PC-3 (cell line): ENCODE results near the gene ALPK3. TPM values are rescaled to one million over a fixed set of nuclear protein-coding genes. Genes with fewer than 3 reads are reported as not detected.

Source experiments
- ATAC-seq: fragments of 200-7000 bp; cut with Tn5 transposase; 2 replicates; pipeline ENCODE4 v1.9.1; 2020; ENCODE audit warnings: mild to moderate bottlenecking, moderate library complexity
- BruUV-seq: library from RNA; stranded (reverse); fragments of 400-500 nt; replicated peaks from 2 replicates; lab custom pipeline; 2021; lab: Mats Ljungman, UMichigan
- CTCF ChIA-PET: fragments of 300-600 bp; sonication (Branson Sonifier 250); formaldehyde crosslinking; loops from one replicate; lab custom pipeline; 2022; ENCODE audit warnings: antibody characterized with exemption; lab: Charles Lee
- POLR2A ChIA-PET: fragments of 300-600 bp; sonication (Branson Sonifier 250); formaldehyde crosslinking; loops from one replicate; lab custom pipeline; 2022; ENCODE audit warnings: antibody characterized with exemption; ENCODE audit not compliant: unreplicated experiment; lab: Charles Lee
- DNase-seq: peaks from one replicate; pipeline ENCODE4 v3.0.0-alpha.2; 2015
- H2AFZ ChIP-seq: fragments of 300-600 bp; sonication (generic); 2 replicates; pipeline ENCODE4 v1.6.0; 2016; ENCODE audit warnings: antibody characterized with exemption, low read length
- H3F3A ChIP-seq: fragments of 300-600 bp; sonication (generic); one replicate; pipeline ENCODE4 v1.6.0; 2017; ENCODE audit warnings: antibody characterized with exemption, low read length, control low read depth, mild to moderate bottlenecking; ENCODE audit not compliant: unreplicated experiment
- H3K27ac ChIP-seq: fragments of 300-600 bp; sonication (generic); 2 replicates; pipeline ENCODE4 v1.5.1; 2016; ENCODE audit warnings: mild to moderate bottlenecking, low read length
- H3K27me3 ChIP-seq: fragments of 300-600 bp; sonication (generic); 2 replicates; pipeline ENCODE4 v1.6.1; 2016; ENCODE audit warnings: low read length, mixed read lengths
- H3K36me3 ChIP-seq: fragments of 300-600 bp; sonication (generic); 2 replicates; pipeline ENCODE4 v1.6.1; 2016; ENCODE audit warnings: low read depth, mixed run types, low read length, mixed read lengths
- H3K4me1 ChIP-seq: fragments of 300-600 bp; sonication (generic); 2 replicates; pipeline ENCODE4 v1.5.1; 2016; ENCODE audit warnings: low read length; ENCODE audit not compliant: insufficient read depth
- H3K4me2 ChIP-seq: fragments of 300-600 bp; sonication (generic); 2 replicates; pipeline ENCODE4 v1.6.0; 2016; ENCODE audit warnings: low read length
- H3K4me3 ChIP-seq: fragments of 300-600 bp; sonication (generic); 2 replicates; pipeline ENCODE4 v1.5.1; 2016; ENCODE audit warnings: mild to moderate bottlenecking, low read length, mixed read lengths
- H3K79me2 ChIP-seq: fragments of 300-600 bp; sonication (generic); 2 replicates; pipeline ENCODE4 v1.6.1; 2017; ENCODE audit warnings: low read length, mixed read lengths
- H3K9ac ChIP-seq: fragments of 300-600 bp; sonication (generic); 2 replicates; pipeline ENCODE4 v1.6.0; 2016; ENCODE audit warnings: mild to moderate bottlenecking, low read length
- H3K9me2 ChIP-seq: fragments of 300-600 bp; sonication (generic); replicated peaks from 2 replicates; pipeline ENCODE4 v1.6.1; 2016; ENCODE audit warnings: mixed run types, low read length, mixed read lengths
- H3K9me3 ChIP-seq: fragments of 300-600 bp; sonication (generic); 2 replicates; pipeline ENCODE4 v1.6.1; 2016; ENCODE audit warnings: low read length, mixed read lengths
- H4K20me1 ChIP-seq: fragments of 300-600 bp; sonication (generic); 2 replicates; pipeline ENCODE4 v1.6.1; 2016; ENCODE audit warnings: low read length, mixed read lengths
- EZH2 ChIP-seq: fragments of 300-600 bp; sonication (generic); IDR thresholded peaks from one replicate; pipeline ENCODE4 v1.6.1; 2017; ENCODE audit warnings: antibody characterized with exemption, mild to moderate bottlenecking, low read length; ENCODE audit not compliant: unreplicated experiment
- EZH2phosphoT487 ChIP-seq: fragments of 300-600 bp; sonication (generic); IDR thresholded peaks from 2 replicates; pipeline ENCODE4 v1.6.1; 2018; ENCODE audit warnings: mild to moderate bottlenecking, antibody characterized with exemption, low read length, borderline replicate concordance
- intact Hi-C: fragments of 100-400 bp; cut with micrococcal nuclease; formaldehyde crosslinking; loops from 2 replicates; pipeline ENCODE4 v1.9.0; 2023
- total RNA-seq: library from RNA; depleted of rRNA; stranded (reverse); fragments of >200 nt; gene quantifications from 2 replicates; pipeline ENCODE4 v1.2.3, GENCODE V29; 2014
- TF ChIP-seq, protein P1 (sequence below): fragments of 300-600 bp; sonication (generic); conservative IDR thresholded peaks from 2 replicates; pipeline ENCODE4 v1.5.1; 2017; ENCODE audit warnings: antibody characterized with exemption, low read depth, mild to moderate bottlenecking, low read length

The ALPK3 gene
- total RNA-seq, 1 experiment from 2014 or later: 2.4 TPM

GRCh38 chr15:84785053-84785452 is 32.1 kb upstream of the ALPK3 start:
- no TSS peak for BruUV-seq
- no peaks in the 10 kb centered on the region for H3F3A ChIP-seq
- no peak overlapping the region for H3K9ac ChIP-seq
- H4K20me1 ChIP-seq: peaks cover 4% of the 10 kb centered on the region; the same call in 1 of the 2 replicates
- H3K79me2 ChIP-seq: peaks cover 57% of the 10 kb centered on the region
- no peak for DNase-seq
- no peak overlapping the region for H3K27ac ChIP-seq
- no peaks in the 10 kb centered on the region for H3K9me3 ChIP-seq
- H3K9me2 ChIP-seq: no peaks in the 10 kb centered on the region
- ATAC-seq: no peak
- H3K27me3 ChIP-seq: no peaks in the 10 kb centered on the region
- intact Hi-C loops: no loop called here
- TF ChIP-seq EZH2phosphoT487 (no peak), EZH2 (no peak)
- TF ChIP-seq, protein P1, sequence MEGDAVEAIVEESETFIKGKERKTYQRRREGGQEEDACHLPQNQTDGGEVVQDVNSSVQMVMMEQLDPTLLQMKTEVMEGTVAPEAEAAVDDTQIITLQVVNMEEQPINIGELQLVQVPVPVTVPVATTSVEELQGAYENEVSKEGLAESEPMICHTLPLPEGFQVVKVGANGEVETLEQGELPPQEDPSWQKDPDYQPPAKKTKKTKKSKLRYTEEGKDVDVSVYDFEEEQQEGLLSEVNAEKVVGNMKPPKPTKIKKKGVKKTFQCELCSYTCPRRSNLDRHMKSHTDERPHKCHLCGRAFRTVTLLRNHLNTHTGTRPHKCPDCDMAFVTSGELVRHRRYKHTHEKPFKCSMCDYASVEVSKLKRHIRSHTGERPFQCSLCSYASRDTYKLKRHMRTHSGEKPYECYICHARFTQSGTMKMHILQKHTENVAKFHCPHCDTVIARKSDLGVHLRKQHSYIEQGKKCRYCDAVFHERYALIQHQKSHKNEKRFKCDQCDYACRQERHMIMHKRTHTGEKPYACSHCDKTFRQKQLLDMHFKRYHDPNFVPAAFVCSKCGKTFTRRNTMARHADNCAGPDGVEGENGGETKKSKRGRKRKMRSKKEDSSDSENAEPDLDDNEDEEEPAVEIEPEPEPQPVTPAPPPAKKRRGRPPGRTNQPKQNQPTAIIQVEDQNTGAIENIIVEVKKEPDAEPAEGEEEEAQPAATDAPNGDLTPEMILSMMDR: no peak
- POLR2A ChIA-PET: interaction anchor here (0.7 kb wide), 1 partner anchor 122 kb away, joined by 10 read pairs; no protein-coding TSS in a partner anchor
- peaks cover 31% of the 10 kb centered on the region for H3K36me3 ChIP-seq
- no peaks in the 10 kb centered on the region for H3K4me1 ChIP-seq
- H3K4me3 ChIP-seq: no peak overlapping the region
- no peak overlapping the region for H2AFZ ChIP-seq
- H3K4me2 ChIP-seq: no peak overlapping the region
- CTCF ChIA-PET: no interaction called here

DNA sequence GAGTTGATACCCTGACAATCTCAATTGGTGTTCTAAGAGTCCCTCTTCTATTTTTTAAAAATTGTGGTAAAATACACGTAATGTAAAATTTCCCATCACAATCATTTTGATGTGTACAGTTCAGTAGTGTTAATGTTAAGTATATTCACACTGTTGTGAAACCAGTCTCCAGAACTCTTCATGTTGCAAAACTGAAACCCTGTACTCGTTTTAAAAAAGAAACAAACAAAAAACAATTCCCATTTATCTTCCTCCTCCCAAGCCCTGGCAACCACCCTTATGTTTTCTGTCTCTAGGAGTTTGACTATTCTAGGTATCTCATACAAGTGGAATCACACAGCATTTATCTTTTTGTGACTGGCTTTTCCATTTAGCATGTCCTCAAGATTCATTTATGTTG is 28.7 kb upstream of the ALPK3 start:
- intact Hi-C loops: no loop called here
- TF ChIP-seq EZH2 (no peak), EZH2phosphoT487 (no peak)
- TF ChIP-seq, protein P1: no peak
- BruUV-seq: no TSS peak
- Histone ChIP-seq H3K79me2 (peaks cover 63% of the 10 kb centered on the region), H2AFZ (no peak overlapping the region), H3K27me3 (no peaks in the 10 kb centered on the region), H3K4me3 (no peak overlapping the region), H3K9me3 (no peaks in the 10 kb centered on the region), H3K27ac (no peak overlapping the region), H3K36me3 (peaks cover 36% of the 10 kb centered on the region), H4K20me1 (peaks cover 4% of the 10 kb centered on the region), H3K9ac (no peak overlapping the region), H3F3A (no peaks in the 10 kb centered on the region), H3K9me2 (no peaks in the 10 kb centered on the region), H3K4me2 (no peak overlapping the region), H3K4me1 (no peaks in the 10 kb centered on the region)
- ATAC-seq (no peak), DNase-seq (no peak)
- ChIA-PET POLR2A (no interaction called here), CTCF (no interaction called here)

DNA sequence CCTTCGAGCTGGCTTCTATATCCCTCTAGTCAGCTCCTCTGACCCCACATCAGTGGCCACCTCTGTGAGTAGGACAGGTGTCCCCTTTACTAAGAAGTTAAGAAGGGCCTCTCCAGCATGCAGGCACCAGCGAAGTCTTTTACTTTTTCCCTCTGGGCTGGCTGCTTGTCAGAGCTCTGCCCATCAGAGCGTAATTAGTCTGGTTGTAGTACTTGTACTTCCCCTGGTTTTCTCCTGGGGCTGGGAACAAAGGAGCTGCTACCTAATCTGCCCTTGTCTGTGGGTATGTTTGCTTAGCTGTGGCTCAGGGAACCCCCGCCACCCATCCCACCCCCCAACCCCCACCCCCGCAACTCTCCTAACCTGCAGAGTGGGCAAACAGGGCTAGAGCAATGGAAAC is 27.4 kb upstream of the ALPK3 start:
- no peaks in the 10 kb centered on the region for H3K9me2 ChIP-seq
- no TSS peak for BruUV-seq
- no peaks in the 10 kb centered on the region for H3K27me3 ChIP-seq
- no peak overlapping the region for H2AFZ ChIP-seq
- no peak overlapping the region for H3K4me2 ChIP-seq
- H3K4me3 ChIP-seq: no peak overlapping the region
- no peak overlapping the region for H3K27ac ChIP-seq
- CTCF ChIA-PET: no interaction called here
- TF ChIP-seq, protein P1: no peak
- no peak for TF ChIP-seq EZH2
- TF ChIP-seq EZH2phosphoT487: no peak
- intact Hi-C loops: no loop called here
- H3F3A ChIP-seq: no peaks in the 10 kb centered on the region
- ATAC-seq (no peak), DNase-seq (no peak)
- POLR2A ChIA-PET: interaction anchor here (0.6 kb wide), 1 partner anchor 37 kb away, joined by 3 read pairs; no protein-coding TSS in a partner anchor
- H3K36me3 ChIP-seq: peaks cover 29% of the 10 kb centered on the region
- H4K20me1 ChIP-seq: peaks cover 4% of the 10 kb centered on the region
- no peak overlapping the region for H3K9ac ChIP-seq
- peaks cover 60% of the 10 kb centered on the region for H3K79me2 ChIP-seq
- no peaks in the 10 kb centered on the region for H3K4me1 ChIP-seq
- H3K9me3 ChIP-seq: no peaks in the 10 kb centered on the region
